ENCODE measurements around the gene TLCD3B.
"Not testable (repeated sequence)": the region's sequence is repeated elsewhere in the genome, so short reads cannot be mapped to it uniquely, and the experiment has no call there.

The TLCD3B gene

DNA sequence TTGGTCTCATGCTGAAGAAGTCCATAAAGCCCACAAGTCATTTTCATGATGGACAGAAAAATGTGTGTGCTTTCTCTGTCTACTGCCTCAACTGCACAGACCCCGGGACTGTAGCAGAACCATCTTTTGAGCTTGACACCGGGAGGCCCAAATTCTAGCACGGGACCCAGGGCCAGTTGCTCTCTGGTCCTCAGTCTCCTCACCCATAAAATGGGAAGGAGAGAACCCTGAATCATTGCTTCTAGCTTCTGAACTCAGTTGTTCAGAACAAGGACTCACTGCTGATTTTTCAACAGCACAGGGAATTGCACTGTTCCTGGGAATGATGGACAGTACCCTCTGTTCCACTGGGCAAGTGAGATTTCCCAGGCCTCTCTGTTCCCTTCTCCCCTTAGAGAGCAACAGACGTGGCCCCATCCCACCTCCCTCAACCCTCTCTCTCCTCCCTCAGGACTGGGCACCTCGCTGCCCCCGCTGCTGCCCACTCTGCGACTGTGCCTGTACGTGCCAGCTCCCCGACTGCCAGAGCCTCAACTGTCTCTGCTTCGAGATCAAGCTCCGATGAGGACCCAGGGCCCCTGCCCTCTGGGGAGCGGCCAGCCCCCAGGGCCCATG lies 32.3 kb upstream of the TLCD3B start:
- peak in 2 of 58 donors; percentile 46 to 62 for DNase-seq

DNA sequence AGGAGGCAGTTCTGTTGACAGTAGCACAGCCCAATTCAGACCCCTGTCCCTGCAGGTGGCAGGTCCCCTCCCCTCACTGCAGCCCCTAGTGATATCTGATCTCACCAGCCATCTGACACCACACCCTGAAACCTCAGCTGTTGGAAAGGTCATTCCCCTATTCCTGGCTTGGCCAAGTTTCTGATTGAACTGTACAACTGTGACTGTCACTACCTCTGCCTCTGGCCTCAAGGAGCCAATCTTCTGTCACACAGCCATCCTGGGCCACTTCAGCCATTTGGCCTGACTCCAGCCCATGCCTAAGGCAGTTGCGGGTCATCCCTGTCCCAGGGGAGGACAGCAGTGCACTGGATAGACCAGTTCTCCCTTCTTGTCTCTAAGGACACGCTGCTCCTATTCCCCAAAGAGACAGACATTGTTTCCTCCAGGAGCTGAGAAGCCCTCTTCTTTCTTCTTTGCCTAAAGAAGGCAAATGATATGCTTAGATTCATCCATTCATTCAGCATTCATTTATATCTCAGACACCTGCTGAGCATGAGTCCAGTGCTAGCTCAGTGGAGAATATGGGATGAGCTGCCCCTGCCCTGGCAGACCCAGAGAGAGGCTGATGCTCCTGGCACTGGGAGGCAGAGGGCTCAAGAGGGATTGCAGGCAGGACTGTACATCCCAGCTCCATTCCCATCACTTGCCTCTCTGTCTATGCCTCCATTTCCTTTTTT lies 29.9 kb upstream of the TLCD3B start:
- DNase-seq, result no peak

DNA sequence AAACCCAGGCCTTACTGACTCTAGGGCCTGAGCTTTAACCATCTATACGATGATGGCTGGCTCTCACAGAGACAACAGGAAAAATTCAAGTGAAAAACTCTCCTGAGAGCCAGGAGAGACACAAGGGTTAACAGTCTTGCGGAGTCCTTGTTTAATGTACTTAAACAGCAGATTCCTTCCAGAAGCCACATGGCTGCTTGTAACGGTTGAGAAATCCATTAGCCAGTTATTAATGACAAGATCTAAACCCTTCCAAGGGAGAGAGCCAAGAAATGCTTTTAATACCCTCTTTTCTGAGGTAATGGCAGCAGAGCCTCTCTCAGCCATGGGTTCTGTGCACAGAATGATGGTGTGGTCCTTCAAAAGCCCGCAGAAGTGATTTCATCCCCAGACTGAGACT lies 29.3 kb upstream of the TLCD3B start:
- no peak for DNase-seq

DNA sequence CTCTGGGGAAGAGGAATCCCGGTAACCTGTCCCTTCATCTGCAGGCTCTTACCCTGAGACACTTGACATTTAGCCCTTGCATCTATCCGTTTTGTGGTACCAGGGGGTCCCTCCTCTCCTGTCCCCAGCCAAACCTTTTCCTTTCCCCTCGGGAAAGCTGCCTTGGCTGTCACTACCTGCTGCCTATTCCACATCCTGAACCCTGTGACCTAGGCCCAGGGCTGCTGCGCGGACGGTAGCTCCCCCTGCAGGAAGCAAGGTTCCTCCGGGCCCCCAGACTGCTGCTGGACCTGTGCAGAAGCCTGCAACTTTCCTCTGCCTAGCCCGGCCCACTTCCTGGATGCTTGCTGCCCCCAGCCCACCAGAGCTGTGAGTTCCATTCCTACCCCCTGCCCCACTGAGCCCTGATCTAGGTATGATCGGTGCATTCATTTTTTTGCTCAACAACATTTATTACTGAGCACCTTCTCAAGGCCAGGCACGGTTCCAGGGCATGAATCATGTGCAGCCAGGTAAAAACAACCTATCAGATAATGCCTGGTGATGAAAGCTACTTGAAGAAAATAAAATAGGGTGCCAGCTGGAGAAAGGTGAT lies 24.0 kb upstream of the TLCD3B start:
- peak in 2 of 58 donors; percentile 12 to 19 for DNase-seq

GRCh38 chr16:30054451-30054850 lies 23.4 kb upstream of the TLCD3B start:
- DNase-seq, result no peak

DNA sequence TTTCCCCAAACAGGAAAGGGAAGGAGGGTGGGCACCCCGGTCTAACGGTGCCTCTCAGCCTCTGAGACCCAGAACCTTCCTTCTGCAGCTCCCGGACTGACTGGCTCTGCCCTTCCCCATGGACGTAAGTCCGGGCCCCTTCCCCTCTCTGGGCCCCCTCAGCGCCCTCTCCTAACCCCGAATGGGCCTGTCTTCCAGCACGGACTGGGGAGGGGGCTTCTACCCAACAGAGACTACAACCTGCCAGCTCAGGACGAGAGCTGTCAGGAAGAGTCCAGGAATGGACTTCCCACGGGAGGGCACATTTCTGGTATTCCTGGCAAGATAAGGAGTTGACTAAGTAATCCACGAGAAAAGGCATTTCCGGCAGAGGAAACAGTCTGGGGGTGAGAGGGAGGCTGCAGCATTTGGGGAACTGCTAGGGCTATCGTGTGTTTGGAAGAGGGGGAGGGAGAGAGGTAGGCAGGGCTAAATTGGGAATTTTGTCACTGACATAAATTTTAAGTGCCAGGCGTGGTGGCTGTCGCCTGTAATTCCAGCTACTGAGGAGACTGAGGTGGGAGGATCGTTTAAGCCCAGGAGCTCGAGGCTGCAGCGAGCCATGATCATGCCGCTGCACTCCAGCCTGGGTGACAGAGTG lies 22.4 kb upstream of the TLCD3B start:
- peak in 4 of 58 donors; percentile 11 to 43 (median 23) for DNase-seq

DNA sequence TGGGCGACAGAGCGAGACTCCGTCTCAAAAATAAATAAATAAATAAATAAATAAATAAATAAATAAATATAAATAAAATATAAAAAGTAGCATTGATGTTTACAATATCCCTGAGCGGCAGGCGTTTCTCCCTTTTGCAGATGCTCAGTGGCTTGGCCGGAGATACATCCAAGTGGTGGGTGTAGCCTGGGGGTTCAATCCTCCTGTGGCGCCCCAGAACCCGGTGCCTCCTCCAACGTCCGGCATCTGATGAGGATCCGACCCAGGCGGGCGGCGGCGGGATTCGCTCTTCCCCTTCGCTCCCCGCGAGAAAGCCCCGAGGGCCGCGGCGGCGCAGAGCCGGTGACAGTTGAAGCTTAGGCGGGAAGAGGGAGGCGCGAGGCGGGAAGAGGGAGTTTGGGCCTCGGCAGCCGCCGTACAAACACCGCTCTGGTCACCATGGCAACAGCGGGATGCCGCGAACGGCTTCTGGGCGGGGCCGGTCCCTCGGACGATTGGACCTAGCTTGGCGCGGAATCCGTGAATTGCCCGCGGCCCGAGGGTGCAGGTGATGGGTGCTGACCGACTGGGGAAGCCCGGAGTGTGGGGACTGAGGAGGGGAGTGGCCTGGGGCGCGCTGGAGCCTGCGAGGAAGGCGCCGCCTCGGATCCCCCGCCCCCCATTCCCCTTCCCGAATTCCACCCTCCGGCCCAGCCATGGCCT lies 21.8 kb upstream of the TLCD3B start:
- peak; percentile 27 to 97 (median 80) for DNase-seq

GRCh38 chr16:30051518-30051917 lies 20.4 kb upstream of the TLCD3B start:
- DNase-seq, result peak in 2 of 58 donors; percentile 13 to 34

DNA sequence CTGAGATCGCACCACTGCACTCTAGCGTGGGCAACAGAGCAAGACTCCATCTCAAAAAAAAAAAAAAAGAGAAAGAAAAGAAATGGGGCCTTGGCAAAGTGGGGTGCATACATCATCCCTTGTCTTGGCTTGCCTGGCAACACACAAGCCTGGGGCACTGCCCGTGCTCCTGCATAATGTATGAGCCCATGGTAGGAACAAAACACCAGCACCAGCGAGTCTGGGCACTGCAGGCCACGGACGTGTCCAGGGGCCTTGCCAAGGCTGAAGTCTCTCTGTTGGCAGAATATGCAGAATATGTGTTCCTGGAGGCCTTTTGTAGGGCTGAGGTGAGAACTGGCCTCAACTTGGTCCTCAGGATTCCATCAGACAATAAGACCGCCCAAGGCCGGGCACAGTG lies 18.8 kb upstream of the TLCD3B start:
- peak in 48 of 58 donors; percentile 17 to 94 (median 65) for DNase-seq

DNA sequence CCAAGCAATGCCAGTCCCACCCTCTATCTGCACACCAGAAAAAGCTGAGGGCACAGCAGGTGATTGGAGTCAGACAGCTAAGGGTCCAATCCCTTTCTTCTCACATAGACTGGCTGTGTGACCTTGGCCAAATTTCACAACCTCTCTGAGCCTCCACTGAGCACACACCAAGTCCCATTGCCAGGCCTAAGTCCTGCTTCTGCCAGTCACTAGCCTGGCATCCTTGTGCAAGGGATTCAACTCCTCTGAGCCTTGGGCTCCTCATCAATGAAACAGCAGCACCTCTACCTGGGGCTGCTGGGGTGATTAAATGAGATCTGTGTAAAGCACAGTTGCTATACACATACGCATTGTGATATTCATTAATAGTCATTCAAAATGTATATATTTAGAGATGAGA lies 15.5 kb upstream of the TLCD3B start:
- no peak for DNase-seq

DNA sequence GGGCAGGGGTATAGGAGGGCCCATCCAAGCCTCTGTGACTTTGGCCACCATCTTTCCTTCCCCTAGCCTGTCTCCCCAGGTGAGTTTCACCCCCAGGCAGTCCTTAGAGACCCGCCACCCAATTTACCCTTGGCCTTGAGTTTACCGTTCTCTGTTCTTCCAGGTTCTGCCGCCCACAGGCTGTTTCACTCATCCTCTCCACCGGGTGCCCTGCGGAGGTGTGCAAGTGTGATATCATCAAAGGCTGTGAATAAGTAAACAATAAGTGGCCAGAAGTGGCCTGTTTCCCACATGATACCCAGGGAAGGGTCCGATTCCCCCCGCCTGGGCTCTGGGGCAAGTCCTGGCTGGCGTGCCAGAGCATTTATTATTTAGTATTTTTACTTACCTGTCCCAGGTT lies 15.1 kb upstream of the TLCD3B start:
- DNase-seq, result no peak

- no peak for DNase-seq
These were observed 10.8 kb upstream of the TLCD3B start for GRCh38 chr16:30041841-30042240.

DNA sequence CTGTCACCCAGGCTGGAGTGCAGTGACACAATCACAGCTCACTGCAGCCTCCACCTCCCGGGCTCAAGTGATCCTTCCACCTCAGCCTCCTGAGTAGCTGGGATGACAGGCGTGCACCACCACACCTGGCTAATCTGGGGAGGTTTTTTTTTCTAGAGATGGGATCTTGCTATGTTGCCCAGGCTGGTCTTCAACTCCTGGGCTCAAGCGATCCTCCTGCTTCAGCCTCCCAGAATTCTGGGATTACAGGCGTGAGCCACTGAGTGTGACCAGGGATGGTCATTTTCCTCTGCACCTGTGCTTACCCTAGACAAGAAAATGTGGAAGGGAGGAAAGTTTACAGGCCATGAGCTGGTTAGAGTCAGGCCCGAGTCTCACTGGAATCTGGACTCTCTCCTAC lies 9.6 kb upstream of the TLCD3B start:
- DNase-seq, result not testable (repeated sequence)

GRCh38 chr16:30040221-30040620 lies 9.2 kb upstream of the TLCD3B start:
- no peak for DNase-seq

DNA sequence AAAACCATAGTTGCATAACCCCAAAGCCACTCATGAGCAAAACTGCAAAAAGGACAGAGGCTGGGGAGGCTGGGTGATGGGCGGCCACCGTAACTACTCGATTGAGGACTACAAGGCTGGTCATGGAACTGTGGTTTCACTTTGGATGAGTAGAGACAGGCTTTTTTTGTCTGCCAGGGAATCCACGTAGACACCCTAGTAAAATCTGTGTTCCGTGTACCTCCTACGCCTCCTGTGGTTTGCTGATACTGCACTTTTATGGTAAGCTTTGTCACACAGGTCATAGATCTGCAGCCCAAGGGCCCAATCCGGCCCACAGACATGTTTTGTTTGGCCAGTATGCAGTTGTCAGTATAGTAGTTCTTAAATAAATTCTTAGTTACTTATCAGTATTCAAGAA lies 2.2 kb upstream of the TLCD3B start:
- DNase-seq, result no peak

GRCh38 chr16:30032083-30032819 lies 1.2 kb upstream of the TLCD3B start:
- peak in 36 of 58 donors; percentile 9 to 80 (median 32) for DNase-seq

GRCh38 chr16:30031477-30031918 lies 427 bp upstream of the TLCD3B start:
- DNase-seq, result no peak

- no peak for DNase-seq
These were observed 923 bp downstream of the TLCD3B start for GRCh38 chr16:30030011-30030685.

GRCh38 chr16:30028438-30029076 lies 2.5 kb downstream of the TLCD3B start:
- no peak for DNase-seq
